Neutrophil (primary cell): ENCODE results near the gene FAM163B.

ENCODE experiments used
- H3K27ac ChIP-seq: fragments of 200-600 bp; sonication (generic); 2 replicates; pipeline ENCODE4 v1.5.1; 2016; ENCODE audit warnings: mild to moderate bottlenecking, moderate library complexity
- H3K27me3 ChIP-seq: fragments of 200-600 bp; sonication (generic); 2 replicates; pipeline ENCODE4 v1.6.0; 2016; ENCODE audit warnings: mild to moderate bottlenecking
- H3K36me3 ChIP-seq: fragments of 200-600 bp; sonication (generic); 2 replicates; pipeline ENCODE4 v1.5.1; 2017
- H3K4me1 ChIP-seq, 2 experiments: fragments of 200-600 bp in 1 of 2; sonication (generic) in 1 of 2; 1 replicate in 1 of 2; 2 replicates in 1 of 2; pipeline versions ENCODE4 v1.5.1 to v1.6.1; 2013 to 2016; ENCODE audit warnings: low read depth in 1 of 2, low read length in 1 of 2, mild to moderate bottlenecking in 1 of 2, moderate library complexity in 1 of 2; ENCODE audit not compliant: control insufficient read depth in 1 of 2, insufficient read depth in 1 of 2
- H3K4me3 ChIP-seq, 2 experiments: fragments of 200-600 bp in 1 of 2; sonication (generic) in 1 of 2; 1 replicate in 1 of 2; 2 replicates in 1 of 2; pipeline ENCODE4 v1.5.1; 2013 to 2016; ENCODE audit warnings: low read depth in 1 of 2, low read length in 1 of 2, mild to moderate bottlenecking in 1 of 2, moderate library complexity in 1 of 2
- H3K9me3 ChIP-seq: fragments of 200-600 bp; sonication (generic); 2 replicates; pipeline ENCODE4 v1.5.1; 2016
- CTCF ChIP-seq: fragments of 200-600 bp; sonication (generic); IDR thresholded peaks from 2 replicates; pipeline ENCODE4 v1.5.1; 2016; ENCODE audit warnings: antibody characterized with exemption

Gene FAM163B

GRCh38 chr9:133557581-133557980 is 51.6 kb downstream of the FAM163B start:
- TF ChIP-seq CTCF: no peak
- Histone ChIP-seq H3K36me3 (no peaks in the 10 kb centered on the region), H3K9me3 (no peaks in the 10 kb centered on the region), H3K4me3 (no peak overlapping the region), H3K27ac (no peak overlapping the region), H3K4me1 (peaks cover 3 to 5% of the 10 kb centered on the region in 2 experiments), H3K27me3 (peaks cover 17% of the 10 kb centered on the region)

- Histone ChIP-seq H3K4me1 (peaks cover 3 to 5% of the 10 kb centered on the region in 2 experiments), H3K27me3 (peaks cover 17% of the 10 kb centered on the region), H3K4me3 (no peak overlapping the region), H3K36me3 (no peaks in the 10 kb centered on the region), H3K27ac (no peak overlapping the region), H3K9me3 (no peaks in the 10 kb centered on the region)
- no peak for TF ChIP-seq CTCF
These were observed 52.8 kb downstream of the FAM163B start for GRCh38 chr9:133556354-133556753.

- Histone ChIP-seq H3K27ac (no peak overlapping the region), H3K36me3 (no peaks in the 10 kb centered on the region), H3K9me3 (no peaks in the 10 kb centered on the region), H3K27me3 (peaks cover 17% of the 10 kb centered on the region), H3K4me1 (peaks cover 3 to 5% of the 10 kb centered on the region in 2 experiments), H3K4me3 (no peak overlapping the region)
- TF ChIP-seq CTCF: no peak
These were observed 54.5 kb downstream of the FAM163B start for GRCh38 chr9:133554729-133555128.

GRCh38 chr9:133553973-133554713 is 55.0 kb downstream of the FAM163B start:
- Histone ChIP-seq H3K27ac (no peak overlapping the region), H3K9me3 (no peaks in the 10 kb centered on the region), H3K27me3 (peaks cover 17% of the 10 kb centered on the region), H3K4me3 (no peak overlapping the region), H3K36me3 (no peaks in the 10 kb centered on the region), H3K4me1 (peaks cover 3 to 5% of the 10 kb centered on the region in 2 experiments)
- no peak for TF ChIP-seq CTCF

GRCh38 chr9:133553123-133553522 is 56.1 kb downstream of the FAM163B start:
- TF ChIP-seq CTCF: no peak
- no peak overlapping the region for H3K4me3 ChIP-seq
- no peak overlapping the region for H3K27ac ChIP-seq
- H3K27me3 ChIP-seq: peaks cover 8% of the 10 kb centered on the region
- no peaks in the 10 kb centered on the region for H3K9me3 ChIP-seq
- peaks cover 0 to 1% of the 10 kb centered on the region in 2 experiments for H3K4me1 ChIP-seq
- H3K36me3 ChIP-seq: no peaks in the 10 kb centered on the region
